Measurements from ENCODE around the gene MAOB. TPM values are rescaled to one million over a fixed set of nuclear protein-coding genes. Genes with fewer than 3 reads are reported as not detected.
"Not testable (repeated sequence)": the region's sequence is repeated elsewhere in the genome, so short reads cannot be mapped to it uniquely, and the experiment has no call there.

MAOB gene
- not detected for total RNA-seq

DNA sequence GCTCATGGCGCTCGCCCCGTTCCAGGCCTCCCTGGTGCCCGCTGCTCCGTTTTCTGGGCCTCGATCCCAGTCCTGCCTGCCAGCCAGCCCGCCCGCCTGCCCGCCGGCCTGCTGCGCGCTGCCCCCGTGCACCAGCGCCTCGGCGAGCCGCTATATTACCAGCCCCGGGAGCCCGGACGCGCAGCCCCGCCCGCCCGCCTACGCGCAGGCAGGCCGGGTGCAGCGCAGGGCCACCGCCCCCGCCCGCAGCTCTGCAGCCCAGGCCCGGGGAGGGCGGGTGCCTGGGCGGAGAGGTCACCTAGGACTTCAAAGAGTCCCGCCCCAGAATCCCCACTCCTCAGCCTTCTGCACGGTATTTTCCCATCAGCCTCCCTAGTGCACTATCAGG, at the start of gene MAOB:
TSS of gene MAOB (minus strand) at position 157 of the 388 bp plus-strand sequence. CDS start at position 6, 151 bp downstream.
- DNase-seq = no peak

DNA sequence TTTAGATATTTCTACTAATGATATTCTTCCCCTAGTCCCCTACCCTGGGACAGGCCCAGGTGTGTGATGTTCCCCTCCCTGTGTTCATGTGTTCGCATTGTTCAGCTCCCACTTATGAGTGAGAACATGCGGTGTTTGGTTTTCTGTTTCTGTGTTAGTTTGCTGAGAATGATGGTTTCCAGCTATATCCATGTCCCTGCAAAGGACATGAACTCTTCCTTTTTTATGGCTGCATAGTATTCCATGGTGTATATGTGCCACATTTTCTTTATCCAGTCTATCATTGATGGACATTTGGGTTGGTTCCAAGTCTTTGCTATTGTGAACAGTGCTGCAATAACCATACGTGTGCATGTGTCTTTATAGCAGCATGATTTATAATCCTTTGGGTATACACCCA, 39.8 kb upstream of the MAOB start:
- H3K27ac Mint-ChIP-seq; CTCF ChIA-PET; H3K36me3 Mint-ChIP-seq (ENCODE audit: low read depth); POLR2A ChIA-PET; H3K4me3 Mint-ChIP-seq; H3K4me1 Mint-ChIP-seq; DNase-seq; H3K9me3 Mint-ChIP-seq; H3K27me3 Mint-ChIP-seq: not testable (repeated sequence)

More for the DNA sequence above, at the start of gene MAOB:
- Mint-ChIP-seq H3K36me3 (ENCODE audit: low read depth) (no peaks in the 10 kb centered on the region), H3K9me3 (no peaks in the 10 kb centered on the region), H3K4me3 (no peak within 1 kb of the TSS), H3K27ac (no peak within 1 kb of the TSS), H3K4me1 (no peaks in the 10 kb centered on the region), H3K27me3 (peaks cover 8% of the 10 kb centered on the region)
- CTCF ChIA-PET = no interaction called here
- POLR2A ChIA-PET = no interaction called here

GRCh38 chrX:43910772-43911171, 28.5 kb upstream of the MAOB start:
- DNase-seq; H3K27ac Mint-ChIP-seq; H3K36me3 Mint-ChIP-seq (ENCODE audit: low read depth); H3K4me3 Mint-ChIP-seq; CTCF ChIA-PET; H3K4me1 Mint-ChIP-seq; H3K9me3 Mint-ChIP-seq; H3K27me3 Mint-ChIP-seq; POLR2A ChIA-PET: not testable (repeated sequence)

- no peaks in the 10 kb centered on the region for H3K9me3 Mint-ChIP-seq
- H3K27me3 Mint-ChIP-seq = peaks cover 1% of the 10 kb centered on the region
- H3K36me3 Mint-ChIP-seq (ENCODE audit: low read depth) = no peaks in the 10 kb centered on the region
- no peak for DNase-seq
- H3K27ac Mint-ChIP-seq = no peak overlapping the region
- ChIA-PET CTCF (no interaction called here), POLR2A (no interaction called here)
- no peaks in the 10 kb centered on the region for H3K4me1 Mint-ChIP-seq
- H3K4me3 Mint-ChIP-seq = no peak overlapping the region
These were observed 27.8 kb upstream of the MAOB start for GRCh38 chrX:43910012-43910411.

DNA sequence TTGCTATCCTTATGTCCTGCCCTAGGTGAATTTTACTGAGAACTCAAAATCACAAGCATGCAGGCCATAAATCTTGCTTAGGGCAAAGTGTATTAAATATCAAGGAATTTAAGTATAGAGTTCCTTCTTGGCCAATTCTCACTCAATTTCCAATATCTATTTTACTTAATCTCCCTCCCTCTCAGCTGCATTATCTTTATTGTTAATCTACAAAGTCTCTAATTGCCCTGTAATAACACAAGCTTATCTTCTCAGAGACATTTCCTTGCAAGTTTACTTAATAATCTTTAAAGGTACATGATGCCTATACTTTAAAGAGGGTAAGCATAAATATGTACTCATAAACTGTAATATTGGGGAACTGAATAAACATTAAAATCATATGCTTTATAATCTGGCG, 26.9 kb upstream of the MAOB start:
- H3K27ac Mint-ChIP-seq = no peak overlapping the region
- no peak for DNase-seq
- no peaks in the 10 kb centered on the region for H3K36me3 Mint-ChIP-seq (ENCODE audit: low read depth)
- CTCF ChIA-PET = no interaction called here
- H3K27me3 Mint-ChIP-seq = peaks cover 1% of the 10 kb centered on the region
- no peak overlapping the region for H3K4me3 Mint-ChIP-seq
- H3K4me1 Mint-ChIP-seq = no peaks in the 10 kb centered on the region
- no peaks in the 10 kb centered on the region for H3K9me3 Mint-ChIP-seq
- POLR2A ChIA-PET = no interaction called here

- Mint-ChIP-seq H3K27me3 (no peaks in the 10 kb centered on the region), H3K4me1 (no peaks in the 10 kb centered on the region), H3K4me3 (no peak overlapping the region)
These were observed 17.9 kb upstream of the MAOB start for GRCh38 chrX:43899878-43900815.

DNA sequence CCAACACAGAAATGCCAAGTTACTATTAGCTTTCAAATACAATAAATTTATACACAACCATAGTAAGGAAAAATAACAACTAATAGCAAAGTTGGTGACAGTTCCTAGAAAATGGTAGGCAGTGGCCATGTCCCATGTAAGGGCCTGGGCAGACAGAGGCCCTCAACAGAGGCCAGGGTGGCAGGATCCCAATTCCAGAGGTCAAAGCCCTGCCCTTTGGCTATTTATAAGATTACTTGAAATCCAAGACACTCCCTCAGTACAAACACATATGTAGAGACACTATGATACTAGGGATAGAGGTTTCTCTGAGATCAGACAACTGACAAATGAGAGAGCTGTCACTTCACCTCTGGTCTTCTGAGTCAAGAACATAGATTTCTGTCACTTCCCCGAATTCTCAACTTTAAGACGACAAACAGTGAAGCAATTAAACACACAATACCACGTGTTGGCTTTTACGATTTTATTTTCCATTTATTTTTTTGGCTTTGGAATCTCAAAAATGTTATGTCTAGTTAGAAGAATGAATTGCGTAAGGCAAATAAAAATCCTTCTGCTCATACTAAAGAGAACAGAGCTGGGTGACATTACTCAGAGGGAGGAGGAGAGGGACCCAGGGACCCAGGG, 16.3 kb upstream of the MAOB start:
- Mint-ChIP-seq H3K9me3 (no peaks in the 10 kb centered on the region), H3K27ac (no peak overlapping the region), H3K27me3 (no peaks in the 10 kb centered on the region), H3K4me1 (no peaks in the 10 kb centered on the region), H3K36me3 (ENCODE audit: low read depth) (no peaks in the 10 kb centered on the region), H3K4me3 (no peak overlapping the region)
- ChIA-PET CTCF (no interaction called here), POLR2A (no interaction called here)
- DNase-seq = no peak

More at GRCh38 chrX:43899878-43900815, 17.9 kb upstream of the MAOB start:
- H3K27ac Mint-ChIP-seq = no peak overlapping the region
- H3K36me3 Mint-ChIP-seq (ENCODE audit: low read depth) = no peaks in the 10 kb centered on the region
- no peaks in the 10 kb centered on the region for H3K9me3 Mint-ChIP-seq
- ChIA-PET CTCF (no interaction called here), POLR2A (no interaction called here)
- no peak for DNase-seq

- Mint-ChIP-seq H3K4me1 (no peaks in the 10 kb centered on the region), H3K36me3 (ENCODE audit: low read depth) (no peaks in the 10 kb centered on the region), H3K4me3 (no peak overlapping the region), H3K9me3 (no peaks in the 10 kb centered on the region), H3K27me3 (no peaks in the 10 kb centered on the region), H3K27ac (no peak overlapping the region)
- CTCF ChIA-PET = no interaction called here
- POLR2A ChIA-PET = no interaction called here
- DNase-seq = no peak
These were observed 15.0 kb upstream of the MAOB start for GRCh38 chrX:43897290-43897689.

- ChIA-PET POLR2A (no interaction called here), CTCF (no interaction called here)
- DNase-seq = no peak
- no peaks in the 10 kb centered on the region for H3K9me3 Mint-ChIP-seq
- H3K27ac Mint-ChIP-seq = no peak overlapping the region
- no peak overlapping the region for H3K4me3 Mint-ChIP-seq
- H3K4me1 Mint-ChIP-seq = no peaks in the 10 kb centered on the region
- peaks cover 4% of the 10 kb centered on the region for H3K27me3 Mint-ChIP-seq
- no peaks in the 10 kb centered on the region for H3K36me3 Mint-ChIP-seq (ENCODE audit: low read depth)
These were observed 10.2 kb upstream of the MAOB start for GRCh38 chrX:43892336-43892870.

- DNase-seq = no peak
- no peaks in the 10 kb centered on the region for H3K36me3 Mint-ChIP-seq (ENCODE audit: low read depth)
- H3K9me3 Mint-ChIP-seq = no peaks in the 10 kb centered on the region
- no peaks in the 10 kb centered on the region for H3K4me1 Mint-ChIP-seq
- H3K27me3 Mint-ChIP-seq = peaks cover 5% of the 10 kb centered on the region
- H3K27ac Mint-ChIP-seq = no peak overlapping the region
- POLR2A ChIA-PET = no interaction called here
- H3K4me3 Mint-ChIP-seq = no peak overlapping the region
- CTCF ChIA-PET = no interaction called here
These were observed 3.4 kb upstream of the MAOB start for GRCh38 chrX:43885617-43886016.

GRCh38 chrX:43881410-43882293, 598 bp downstream of the MAOB start:
- no peak for DNase-seq
- Mint-ChIP-seq H3K27me3 (peaks cover 8% of the 10 kb centered on the region), H3K9me3 (no peaks in the 10 kb centered on the region), H3K27ac (no peak overlapping the region), H3K4me1 (no peaks in the 10 kb centered on the region), H3K4me3 (no peak overlapping the region), H3K36me3 (ENCODE audit: low read depth) (no peaks in the 10 kb centered on the region)
- POLR2A ChIA-PET = no interaction called here
- CTCF ChIA-PET = no interaction called here

GRCh38 chrX:43880425-43880824, 1.8 kb downstream of the MAOB start:
- Mint-ChIP-seq H3K27me3 (peaks cover 8% of the 10 kb centered on the region), H3K36me3 (ENCODE audit: low read depth) (no peaks in the 10 kb centered on the region), H3K4me1 (no peaks in the 10 kb centered on the region), H3K4me3 (no peak overlapping the region), H3K27ac (no peak overlapping the region), H3K9me3 (no peaks in the 10 kb centered on the region)
- CTCF ChIA-PET = no interaction called here
- POLR2A ChIA-PET = no interaction called here
- no peak for DNase-seq

DNA sequence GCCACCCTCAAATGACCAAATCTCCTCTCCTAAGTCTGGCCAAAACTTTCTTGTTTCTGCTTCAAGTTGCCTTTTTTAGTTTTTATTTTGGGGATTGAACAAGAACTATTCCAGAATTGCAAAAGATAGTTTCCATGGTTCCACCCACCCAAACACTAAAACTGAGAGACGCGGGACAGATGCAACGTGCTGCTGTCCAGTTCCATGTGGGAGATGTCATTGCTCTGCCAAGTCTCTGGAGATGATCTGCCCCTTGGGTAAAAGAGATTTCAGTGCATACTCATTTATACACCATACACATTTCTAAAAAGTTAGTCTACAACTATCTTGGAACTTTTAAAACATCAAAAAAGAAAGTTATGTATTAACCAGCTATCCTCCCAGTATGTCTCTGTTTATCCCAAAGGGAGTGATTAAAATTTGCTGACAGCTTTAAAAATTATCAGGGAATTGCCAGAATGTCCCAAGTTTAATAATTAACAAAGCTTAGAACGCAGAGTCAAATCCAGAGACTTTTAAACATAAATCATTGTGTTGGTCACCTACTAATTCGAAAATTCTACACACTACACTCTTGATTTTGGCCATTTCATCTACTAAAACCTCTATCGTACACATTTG, 3.2 kb downstream of the MAOB start:
- DNase-seq = no peak
- ChIA-PET POLR2A (no interaction called here), CTCF (no interaction called here)
- Mint-ChIP-seq H3K36me3 (ENCODE audit: low read depth) (no peaks in the 10 kb centered on the region), H3K27me3 (peaks cover 9% of the 10 kb centered on the region), H3K4me1 (no peaks in the 10 kb centered on the region), H3K4me3 (no peak overlapping the region), H3K27ac (no peak overlapping the region), H3K9me3 (no peaks in the 10 kb centered on the region)
